ENCODE data around the gene NENF. TPM values are rescaled to one million over a fixed set of nuclear protein-coding genes. Genes with fewer than 3 reads are reported as not detected.
"Not testable (repeated sequence)": the region's sequence is repeated elsewhere in the genome, so short reads cannot be mapped to it uniquely, and the experiment has no call there.

Gene NENF
- total RNA-seq = 10 to 100 TPM; 23.2 to 73.6 (median 33.0) TPM

- in situ Hi-C loops (cut with MboI; ENCODE audit: low pct_unique_long_range_greater_than_20kb in 2 of 9, low sequenced_read_pairs in 9 of 9, unreplicated experiment in 9 of 9) = loop anchor here in 1 of 9 experiments (25.0 kb wide), 1 partner anchor 746 kb away; the partner anchor contains the start of gene NEK2
- peak within 1 kb of the TSS in 1 of 2 donors; percentile 13 for H3K27ac ChIP-seq
- peaks cover 0 to 8% of the 10 kb centered on the region in 2 donors for H3K4me1 ChIP-seq (replicated peaks in 1 of 2)
- peak; percentile 96 to 98 (median 98) for ATAC-seq (replicated peaks in 6 of 8)
- peak within 1 kb of the TSS; percentile 57 to 69 (median 67) for H3K4me3 ChIP-seq
- 0 to 3% (median 2%) methylated on average over 1 to 13 of the region's 86 CpGs; no CpG with 5 or more reads in 5 of the 10 experiments for WGBS, 10 experiments
Measured at GRCh38 chr1:212432661-212433576, at the start of gene NENF. NENF (plus strand) TSS chr1:212432920; CDS start chr1:212432944, 24 bp downstream.

GRCh38 chr1:212386029-212386428 is 46.7 kb upstream of the NENF start:
- ATAC-seq (replicated peaks in 6 of 8) = no peak
- WGBS, 10 experiments = 78% methylated on average over 1 of the region's 1 CpG; no CpG with 5 or more reads in 9 of the 10 experiments
- in situ Hi-C loops (cut with MboI; ENCODE audit: low pct_unique_long_range_greater_than_20kb in 2 of 9, low sequenced_read_pairs in 9 of 9, unreplicated experiment in 9 of 9) = no loop called here

GRCh38 chr1:212388985-212389716 is 43.6 kb upstream of the NENF start:
- H3K4me1 ChIP-seq (replicated peaks in 1 of 2) = no peaks in the 10 kb centered on the region
- no peak overlapping the region for H3K4me3 ChIP-seq
- ATAC-seq (replicated peaks in 6 of 8) = no peak
- 50 to 100% (median 83%) methylated on average over 1 of the region's 1 CpG; no CpG with 5 or more reads in 2 of the 10 experiments for WGBS, 10 experiments
- H3K27ac ChIP-seq = no peak overlapping the region
- in situ Hi-C loops (cut with MboI; ENCODE audit: low pct_unique_long_range_greater_than_20kb in 2 of 9, low sequenced_read_pairs in 9 of 9, unreplicated experiment in 9 of 9) = no loop called here

More at GRCh38 chr1:212386029-212386428, 46.7 kb upstream of the NENF start:
- Histone ChIP-seq H3K4me1 (replicated peaks in 1 of 2) (no peaks in the 10 kb centered on the region), H3K27ac (no peak overlapping the region), H3K4me3 (no peak overlapping the region)

- ATAC-seq (replicated peaks in 6 of 8); H3K4me3 ChIP-seq; in situ Hi-C loops (cut with MboI; ENCODE audit: low pct_unique_long_range_greater_than_20kb in 2 of 9, low sequenced_read_pairs in 9 of 9, unreplicated experiment in 9 of 9); H3K27ac ChIP-seq; H3K4me1 ChIP-seq (replicated peaks in 1 of 2): not testable (repeated sequence)
- 80 to 100% (median 100%) methylated on average over 1 to 6 of the region's 6 CpGs; no CpG with 5 or more reads in 3 of the 10 experiments for WGBS, 10 experiments
Measured at GRCh38 chr1:212395678-212396437, 36.9 kb upstream of the NENF start.

- WGBS, 10 experiments = 79 to 100% (median 95%) methylated on average over 2 to 3 of the region's 3 CpGs; no CpG with 5 or more reads in 1 of the 10 experiments
- in situ Hi-C loops (cut with MboI; ENCODE audit: low pct_unique_long_range_greater_than_20kb in 2 of 9, low sequenced_read_pairs in 9 of 9, unreplicated experiment in 9 of 9) = no loop called here
- H3K4me1 ChIP-seq (replicated peaks in 1 of 2) = no peaks in the 10 kb centered on the region
- H3K4me3 ChIP-seq = no peak overlapping the region
- no peak for ATAC-seq (replicated peaks in 6 of 8)
- no peak overlapping the region for H3K27ac ChIP-seq
Measured at GRCh38 chr1:212396638-212397037, 36.1 kb upstream of the NENF start.

GRCh38 chr1:212397171-212397570 is 35.5 kb upstream of the NENF start:
- Histone ChIP-seq H3K27ac (no peak overlapping the region), H3K4me1 (replicated peaks in 1 of 2) (no peaks in the 10 kb centered on the region), H3K4me3 (no peak overlapping the region)
- in situ Hi-C loops (cut with MboI; ENCODE audit: low pct_unique_long_range_greater_than_20kb in 2 of 9, low sequenced_read_pairs in 9 of 9, unreplicated experiment in 9 of 9) = no loop called here
- 43 to 100% (median 85%) methylated on average over 1 of the region's 1 CpG for WGBS, 10 experiments
- no peak for ATAC-seq (replicated peaks in 6 of 8)

GRCh38 chr1:212401042-212401441 is 31.7 kb upstream of the NENF start:
- Histone ChIP-seq H3K4me1 (replicated peaks in 1 of 2) (no peaks in the 10 kb centered on the region), H3K4me3 (no peak overlapping the region), H3K27ac (no peak overlapping the region)
- WGBS, 10 experiments = 86 to 100% (median 95%) methylated on average over 1 to 4 of the region's 4 CpGs; no CpG with 5 or more reads in 4 of the 10 experiments
- ATAC-seq (replicated peaks in 6 of 8) = no peak
- in situ Hi-C loops (cut with MboI; ENCODE audit: low pct_unique_long_range_greater_than_20kb in 2 of 9, low sequenced_read_pairs in 9 of 9, unreplicated experiment in 9 of 9) = no loop called here

GRCh38 chr1:212401838-212402582 is 30.7 kb upstream of the NENF start:
- peak in 2 of 8 experiments; percentile 66 to 71 for ATAC-seq (replicated peaks in 6 of 8)
- WGBS, 10 experiments = 11 to 100% (median 97%) methylated on average over 4 to 6 of the region's 7 CpGs; no CpG with 5 or more reads in 1 of the 10 experiments
- Histone ChIP-seq H3K4me3 (no peak overlapping the region), H3K4me1 (replicated peaks in 1 of 2) (no peaks in the 10 kb centered on the region), H3K27ac (no peak overlapping the region)
- in situ Hi-C loops (cut with MboI; ENCODE audit: low pct_unique_long_range_greater_than_20kb in 2 of 9, low sequenced_read_pairs in 9 of 9, unreplicated experiment in 9 of 9) = no loop called here

GRCh38 chr1:212402666-212403321 is 29.9 kb upstream of the NENF start:
- peak overlapping the region in 1 of 2 donors; percentile 19 for H3K27ac ChIP-seq

GRCh38 chr1:212410231-212410820 is 22.4 kb upstream of the NENF start:
- no peak overlapping the region for H3K27ac ChIP-seq

More at GRCh38 chr1:212402666-212403321, 29.9 kb upstream of the NENF start:
- in situ Hi-C loops (cut with MboI; ENCODE audit: low pct_unique_long_range_greater_than_20kb in 2 of 9, low sequenced_read_pairs in 9 of 9, unreplicated experiment in 9 of 9) = no loop called here
- Histone ChIP-seq H3K4me3 (no peak overlapping the region), H3K4me1 (replicated peaks in 1 of 2) (no peaks in the 10 kb centered on the region)
- ATAC-seq (replicated peaks in 6 of 8) = peak in 6 of 8 experiments; percentile 31 to 90 (median 65)
- 23 to 100% (median 70%) methylated on average over 1 to 7 of the region's 7 CpGs; no CpG with 5 or more reads in 1 of the 10 experiments for WGBS, 10 experiments

GRCh38 chr1:212412374-212412773 is 20.3 kb upstream of the NENF start:
- in situ Hi-C loops (cut with MboI; ENCODE audit: low pct_unique_long_range_greater_than_20kb in 2 of 9, low sequenced_read_pairs in 9 of 9, unreplicated experiment in 9 of 9) = no loop called here
- H3K4me1 ChIP-seq (replicated peaks in 1 of 2) = peaks cover 14 to 23% of the 10 kb centered on the region in 2 donors
- no peak overlapping the region for H3K27ac ChIP-seq
- 91 to 100% (median 100%) methylated on average over 1 to 3 of the region's 3 CpGs; no CpG with 5 or more reads in 7 of the 10 experiments for WGBS, 10 experiments
- no peak overlapping the region for H3K4me3 ChIP-seq
- ATAC-seq (replicated peaks in 6 of 8) = no peak

More at GRCh38 chr1:212410231-212410820, 22.4 kb upstream of the NENF start:
- 86 to 100% (median 91%) methylated on average over 1 to 8 of the region's 8 CpGs; no CpG with 5 or more reads in 3 of the 10 experiments for WGBS, 10 experiments
- Histone ChIP-seq H3K4me3 (no peak overlapping the region), H3K4me1 (replicated peaks in 1 of 2) (peaks cover 11 to 12% of the 10 kb centered on the region in 2 donors)
- ATAC-seq (replicated peaks in 6 of 8) = no peak
- in situ Hi-C loops (cut with MboI; ENCODE audit: low pct_unique_long_range_greater_than_20kb in 2 of 9, low sequenced_read_pairs in 9 of 9, unreplicated experiment in 9 of 9) = no loop called here
